ENCODE measurements around the gene ACAP2. TPM values are rescaled to one million over a fixed set of nuclear protein-coding genes. Genes with fewer than 3 reads are reported as not detected.

ACAP2 gene
- polyA plus RNA-seq, 3 donors = 41.5 to 96.5 (median 71.6) TPM

DNA sequence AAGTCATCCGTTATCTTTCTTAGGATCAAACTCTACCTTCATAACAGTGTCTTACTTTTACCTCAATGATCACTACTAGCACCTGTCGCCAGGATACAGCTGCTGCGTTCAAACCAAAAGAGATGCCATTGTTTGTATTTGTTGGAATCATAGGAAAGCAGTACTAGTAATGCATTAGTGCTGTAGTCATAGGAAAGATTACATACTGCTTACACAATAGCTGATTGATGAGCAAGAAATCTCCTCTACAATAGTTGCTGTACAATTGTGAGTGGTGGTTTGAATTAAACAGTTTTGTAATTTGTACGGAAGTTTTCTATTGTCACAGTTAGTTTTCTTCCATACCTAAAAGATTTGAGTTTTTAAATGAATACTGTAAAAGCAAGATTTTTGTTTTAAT lies 21.4 kb downstream of the ACAP2 start:
- Histone ChIP-seq H3K4me2 (replicated peaks; ENCODE audit: extremely low read depth, low read length, poor library complexity, severe bottlenecking) (no peak overlapping the region), H3K4me3 (replicated peaks in 1 of 3; ENCODE audit: low read depth in 2 of 3, low read length in 3 of 3) (no peak overlapping the region), H4K20me1 (ENCODE audit: insufficient read depth, low read length) (peaks cover 99% of the 10 kb centered on the region), H3K9ac (ENCODE audit: insufficient read depth, low read length, poor library complexity, severe bottlenecking) (no peak overlapping the region), H3K27ac (ENCODE audit: low read depth in 1 of 2, low read length in 2 of 2) (no peak overlapping the region), H3K27me3 (ENCODE audit: control insufficient read depth in 2 of 2, insufficient read depth in 2 of 2, low read length in 2 of 2) (no peaks in the 10 kb centered on the region), H3K9me3 (replicated peaks in 1 of 2; ENCODE audit: control insufficient read depth in 1 of 2, insufficient read depth in 1 of 2, low read length in 2 of 2) (no peaks in the 10 kb centered on the region), H3K4me1 (ENCODE audit: control insufficient read depth in 1 of 2, insufficient read depth in 2 of 2, low read length in 2 of 2) (peaks cover 17 to 19% of the 10 kb centered on the region in 2 donors), H3K79me2 (ENCODE audit: insufficient read depth, low read length) (peaks cover 100% of the 10 kb centered on the region), H3K36me3 (replicated peaks in 1 of 2; ENCODE audit: control insufficient read depth in 1 of 2, insufficient read depth in 2 of 2, low read length in 2 of 2) (no peaks in the 10 kb centered on the region), H2AFZ (ENCODE audit: insufficient read depth, low read depth, low read length, poor library complexity, severe bottlenecking) (no peak overlapping the region)
- WGBS (ENCODE audit: insufficient coverage) = no CpG with 5 or more reads among the region's 4 CpGs
- TF ChIP-seq, protein P1, sequence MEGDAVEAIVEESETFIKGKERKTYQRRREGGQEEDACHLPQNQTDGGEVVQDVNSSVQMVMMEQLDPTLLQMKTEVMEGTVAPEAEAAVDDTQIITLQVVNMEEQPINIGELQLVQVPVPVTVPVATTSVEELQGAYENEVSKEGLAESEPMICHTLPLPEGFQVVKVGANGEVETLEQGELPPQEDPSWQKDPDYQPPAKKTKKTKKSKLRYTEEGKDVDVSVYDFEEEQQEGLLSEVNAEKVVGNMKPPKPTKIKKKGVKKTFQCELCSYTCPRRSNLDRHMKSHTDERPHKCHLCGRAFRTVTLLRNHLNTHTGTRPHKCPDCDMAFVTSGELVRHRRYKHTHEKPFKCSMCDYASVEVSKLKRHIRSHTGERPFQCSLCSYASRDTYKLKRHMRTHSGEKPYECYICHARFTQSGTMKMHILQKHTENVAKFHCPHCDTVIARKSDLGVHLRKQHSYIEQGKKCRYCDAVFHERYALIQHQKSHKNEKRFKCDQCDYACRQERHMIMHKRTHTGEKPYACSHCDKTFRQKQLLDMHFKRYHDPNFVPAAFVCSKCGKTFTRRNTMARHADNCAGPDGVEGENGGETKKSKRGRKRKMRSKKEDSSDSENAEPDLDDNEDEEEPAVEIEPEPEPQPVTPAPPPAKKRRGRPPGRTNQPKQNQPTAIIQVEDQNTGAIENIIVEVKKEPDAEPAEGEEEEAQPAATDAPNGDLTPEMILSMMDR (IDR thresholded peaks at IDR 0.05) = no peak
- peaks cover 53% of the 10 kb centered on the region for H3K4me1 Mint-ChIP-seq
- H3K4me3 Mint-ChIP-seq = no peak overlapping the region
- no peak overlapping the region for H3K27ac Mint-ChIP-seq
- intact Hi-C loops (cut with micrococcal nuclease) = no loop called here
- peaks cover 0 to 3% (median 0%) of the 10 kb centered on the region in 7 donors for H3K9me3 Mint-ChIP-seq
- H3K36me3 Mint-ChIP-seq = peaks cover 7 to 12% of the 10 kb centered on the region in 2 donors
- no peaks in the 10 kb centered on the region for H3K27me3 Mint-ChIP-seq (ENCODE audit: low read depth in 3 of 3)
- DNase-seq = no peak

GRCh38 chr3:195416795-195417194 lies 26.0 kb downstream of the ACAP2 start:
- intact Hi-C loops (cut with micrococcal nuclease) = no loop called here
- Histone ChIP-seq H4K20me1 (ENCODE audit: insufficient read depth, low read length) (peaks cover 100% of the 10 kb centered on the region), H3K4me1 (ENCODE audit: control insufficient read depth in 1 of 2, insufficient read depth in 2 of 2, low read length in 2 of 2) (peaks cover 9 to 11% of the 10 kb centered on the region in 2 donors), H3K79me2 (ENCODE audit: insufficient read depth, low read length) (peaks cover 100% of the 10 kb centered on the region), H3K36me3 (replicated peaks in 1 of 2; ENCODE audit: control insufficient read depth in 1 of 2, insufficient read depth in 2 of 2, low read length in 2 of 2) (peaks cover under 1 to 3% of the 10 kb centered on the region in 2 donors), H3K4me3 (replicated peaks in 1 of 3; ENCODE audit: low read depth in 2 of 3, low read length in 3 of 3) (no peak overlapping the region), H2AFZ (ENCODE audit: insufficient read depth, low read depth, low read length, poor library complexity, severe bottlenecking) (no peak overlapping the region), H3K27me3 (ENCODE audit: control insufficient read depth in 2 of 2, insufficient read depth in 2 of 2, low read length in 2 of 2) (no peaks in the 10 kb centered on the region), H3K4me2 (replicated peaks; ENCODE audit: extremely low read depth, low read length, poor library complexity, severe bottlenecking) (no peak overlapping the region), H3K9ac (ENCODE audit: insufficient read depth, low read length, poor library complexity, severe bottlenecking) (no peak overlapping the region), H3K9me3 (replicated peaks in 1 of 2; ENCODE audit: control insufficient read depth in 1 of 2, insufficient read depth in 1 of 2, low read length in 2 of 2) (no peaks in the 10 kb centered on the region), H3K27ac (ENCODE audit: low read depth in 1 of 2, low read length in 2 of 2) (peak overlapping the region in 1 of 2 donors; percentile 3)
- peak overlapping the region in 2 of 7 donors; percentile 3 to 25 for H3K27ac Mint-ChIP-seq
- H3K9me3 Mint-ChIP-seq = peaks cover 0 to 3% (median 0%) of the 10 kb centered on the region in 7 donors
- TF ChIP-seq, protein P1 (IDR thresholded peaks at IDR 0.05) = no peak
- peak in 1 of 3 donors; percentile 8 for DNase-seq
- no peaks in the 10 kb centered on the region for H3K27me3 Mint-ChIP-seq (ENCODE audit: low read depth in 3 of 3)
- peaks cover 7 to 15% of the 10 kb centered on the region in 2 donors for H3K36me3 Mint-ChIP-seq
- no peak overlapping the region for H3K4me3 Mint-ChIP-seq
- peaks cover 46% of the 10 kb centered on the region for H3K4me1 Mint-ChIP-seq
- WGBS (ENCODE audit: insufficient coverage) = 100% methylated on average over 2 of the region's 4 CpGs
